ENCODE measurements around the gene SLC15A1.

- TF ChIP-seq POLR2A (IDR thresholded peaks at IDR 0.05; ENCODE audit: low read length) (no peak), GATA1 (IDR thresholded peaks at IDR 0.05; ENCODE audit: low read depth, low read length) (no peak)
Observed at GRCh38 chr13:98676239-98676638, 76.2 kb downstream of the SLC15A1 start.
